ENCODE results near the gene PCDHGB2.
"Not testable (repeated sequence)": the region's sequence is repeated elsewhere in the genome, so short reads cannot be mapped to it uniquely, and the experiment has no call there.

The PCDHGB2 gene

DNA sequence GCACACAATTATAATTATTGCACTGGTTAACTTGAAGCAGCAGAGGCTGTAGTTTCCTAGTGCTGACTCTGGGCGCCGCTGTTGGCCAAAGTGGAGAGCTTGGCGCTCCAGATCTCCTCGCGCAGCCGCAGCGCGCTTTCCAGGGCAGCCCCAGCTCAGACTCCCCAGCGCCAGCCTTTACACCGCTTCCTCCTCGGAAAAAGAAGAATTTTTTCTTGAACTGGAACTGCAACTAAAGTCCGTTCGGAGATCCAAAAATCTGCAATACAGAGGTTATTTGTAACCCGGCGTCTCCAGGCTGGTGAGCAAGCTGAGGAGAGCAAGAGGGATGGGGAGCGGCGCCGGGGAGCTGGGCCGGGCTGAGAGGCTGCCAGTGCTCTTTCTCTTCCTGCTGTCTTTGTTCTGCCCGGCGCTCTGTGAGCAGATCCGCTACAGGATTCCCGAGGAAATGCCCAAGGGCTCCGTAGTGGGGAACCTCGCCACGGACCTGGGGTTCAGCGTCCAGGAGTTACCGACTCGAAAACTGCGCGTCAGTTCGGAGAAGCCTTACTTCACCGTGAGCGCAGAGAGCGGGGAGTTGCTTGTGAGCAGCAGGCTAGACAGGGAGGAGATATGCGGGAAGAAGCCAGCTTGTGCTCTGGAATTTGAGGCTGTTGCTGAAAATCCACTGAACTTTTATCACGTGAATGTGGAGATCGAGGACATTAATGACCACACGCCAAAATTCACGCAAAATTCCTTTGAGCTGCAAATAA lies 27.9 kb downstream of the PCDHGB2 start, which contains the start of gene PCDHGB4:
TSS of gene PCDHGB4 (plus strand) at position 142 of the 755 bp plus-strand sequence. CDS start at position 329, 187 bp downstream.
- not testable (repeated sequence) for DNase-seq

DNA sequence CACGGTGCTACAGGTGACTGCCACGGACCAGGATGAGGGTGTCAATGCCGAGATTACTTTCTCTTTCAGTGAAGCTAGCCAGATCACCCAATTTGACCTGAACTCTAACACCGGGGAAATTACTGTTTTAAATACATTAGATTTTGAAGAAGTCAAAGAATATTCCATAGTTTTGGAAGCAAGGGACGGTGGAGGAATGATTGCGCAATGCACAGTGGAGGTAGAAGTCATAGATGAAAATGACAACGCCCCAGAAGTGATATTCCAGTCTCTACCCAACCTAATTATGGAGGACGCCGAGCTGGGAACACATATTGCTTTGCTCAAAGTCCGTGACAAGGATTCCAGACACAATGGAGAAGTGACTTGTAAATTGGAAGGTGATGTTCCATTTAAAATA lies 28.9 kb downstream of the PCDHGB2 start:
- no peak for DNase-seq

DNA sequence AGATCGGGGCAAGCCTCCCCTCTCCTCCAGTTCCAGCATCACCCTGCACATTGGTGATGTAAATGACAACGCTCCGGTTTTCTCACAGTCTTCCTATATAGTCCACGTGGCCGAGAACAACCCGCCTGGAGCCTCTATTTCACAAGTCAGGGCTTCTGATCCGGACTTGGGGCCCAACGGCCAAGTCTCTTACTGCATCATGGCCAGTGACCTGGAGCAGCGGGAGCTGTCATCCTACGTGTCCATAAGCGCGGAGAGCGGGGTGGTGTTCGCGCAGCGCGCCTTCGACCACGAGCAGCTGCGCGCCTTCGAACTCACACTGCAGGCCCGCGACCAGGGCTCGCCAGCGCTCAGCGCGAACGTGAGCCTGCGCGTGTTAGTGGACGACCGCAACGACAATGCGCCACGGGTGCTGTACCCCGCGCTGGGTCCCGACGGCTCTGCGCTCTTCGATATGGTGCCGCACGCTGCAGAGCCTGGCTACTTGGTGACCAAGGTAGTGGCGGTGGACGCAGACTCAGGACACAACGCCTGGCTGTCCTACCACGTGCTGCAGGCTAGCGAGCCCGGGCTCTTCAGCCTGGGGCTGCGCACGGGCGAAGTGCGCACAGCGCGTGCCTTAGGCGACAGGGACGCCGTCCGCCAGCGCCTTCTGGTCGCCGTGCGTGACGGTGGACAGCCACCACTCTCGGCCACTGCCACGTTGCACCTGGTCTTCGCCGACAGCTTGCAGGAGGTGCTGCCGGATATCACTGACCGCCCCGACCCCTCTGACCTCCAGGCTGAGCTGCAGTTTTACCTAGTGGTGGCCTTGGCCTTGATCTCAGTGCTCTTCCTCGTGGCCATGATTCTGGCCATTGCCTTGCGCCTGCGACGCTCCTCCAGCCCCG lies 29.6 kb downstream of the PCDHGB2 start:
- no peak for DNase-seq

GRCh38 chr5:141392429-141393198 lies 32.8 kb downstream of the PCDHGB2 start, which contains the start of gene PCDHGA8:
TSS of gene PCDHGA8 (plus strand) at chr5:141392633. CDS start at chr5:141392814, 181 bp downstream.
- no peak for DNase-seq

- no peak for DNase-seq
These were observed 33.5 kb downstream of the PCDHGB2 start for GRCh38 chr5:141393267-141393666.

DNA sequence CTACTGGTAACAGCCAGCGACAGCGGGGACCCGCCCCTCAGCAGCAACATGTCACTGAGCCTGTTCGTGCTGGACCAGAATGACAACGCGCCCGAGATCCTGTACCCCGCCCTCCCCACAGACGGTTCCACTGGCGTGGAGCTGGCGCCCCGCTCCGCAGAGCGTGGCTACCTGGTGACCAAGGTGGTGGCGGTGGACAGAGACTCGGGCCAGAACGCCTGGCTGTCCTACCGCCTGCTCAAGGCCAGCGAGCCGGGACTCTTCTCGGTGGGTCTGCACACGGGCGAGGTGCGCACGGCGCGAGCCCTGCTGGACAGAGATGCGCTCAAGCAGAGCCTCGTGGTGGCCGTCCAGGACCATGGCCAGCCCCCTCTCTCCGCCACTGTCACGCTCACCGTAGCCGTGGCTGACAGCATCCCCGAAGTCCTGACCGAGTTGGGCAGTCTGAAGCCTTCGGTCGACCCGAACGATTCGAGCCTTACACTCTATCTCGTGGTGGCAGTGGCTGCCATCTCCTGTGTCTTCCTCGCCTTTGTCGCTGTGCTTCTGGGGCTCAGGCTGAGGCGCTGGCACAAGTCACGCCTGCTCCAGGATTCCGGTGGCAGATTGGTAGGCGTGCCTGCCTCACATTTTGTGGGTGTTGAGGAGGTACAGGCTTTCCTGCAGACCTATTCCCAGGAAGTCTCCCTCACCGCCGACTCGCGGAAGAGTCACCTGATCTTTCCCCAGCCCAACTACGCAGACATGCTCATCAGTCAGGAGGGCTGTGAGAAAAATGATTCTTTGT lies 34.8 kb downstream of the PCDHGB2 start:
- DNase-seq = not testable (repeated sequence)

GRCh38 chr5:141397756-141398551 lies 38.2 kb downstream of the PCDHGB2 start, which contains the start of gene PCDHGB5:
TSS of gene PCDHGB5 (plus strand) at chr5:141397947. CDS start at chr5:141398128, 181 bp downstream.
- DNase-seq = peak in 1 of 3 experiments; percentile 50

- DNase-seq = no peak
These were observed 38.8 kb downstream of the PCDHGB2 start for GRCh38 chr5:141398608-141399007.

- DNase-seq = no peak
These were observed 39.9 kb downstream of the PCDHGB2 start for GRCh38 chr5:141399555-141400258.

DNA sequence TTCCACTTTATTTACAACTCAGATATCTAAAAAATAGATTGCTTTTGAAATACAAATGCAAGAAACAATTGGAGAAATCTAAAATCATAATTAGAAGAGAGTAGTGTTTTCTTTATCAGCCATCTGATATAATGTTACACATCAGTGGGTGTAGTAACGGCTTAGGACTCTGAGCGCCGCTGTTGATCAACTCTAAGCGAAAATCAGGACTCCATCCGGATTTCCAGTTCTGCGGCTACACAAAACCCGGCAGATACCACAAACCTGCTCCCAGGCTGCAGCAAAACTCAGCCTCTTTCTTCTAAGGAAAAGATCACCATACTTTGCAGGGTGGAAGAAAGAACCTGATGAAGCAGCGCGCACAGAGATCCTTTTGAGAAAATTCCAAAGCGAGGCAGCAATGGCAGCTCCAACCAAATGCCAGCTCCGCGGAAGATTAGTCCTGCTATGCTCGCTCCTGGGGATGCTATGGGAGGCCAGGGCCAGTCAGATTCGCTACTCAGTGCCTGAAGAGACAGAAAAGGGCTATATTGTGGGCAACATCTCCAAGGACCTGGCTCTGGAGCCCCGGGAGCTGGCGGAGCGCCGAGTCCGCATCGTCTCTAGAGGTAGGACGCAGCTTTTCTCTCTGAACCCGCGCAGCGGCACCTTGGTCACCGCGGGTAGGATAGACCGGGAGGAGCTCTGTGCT lies 42.9 kb downstream of the PCDHGB2 start, which contains the start of gene PCDHGA9:
TSS of gene PCDHGA9 (plus strand) at position 226 of the 691 bp plus-strand sequence. CDS start at position 401, 175 bp downstream.
- peak in 1 of 3 experiments; percentile 1 for DNase-seq

- no peak for DNase-seq
These were observed 43.6 kb downstream of the PCDHGB2 start for GRCh38 chr5:141403387-141403786.

DNA sequence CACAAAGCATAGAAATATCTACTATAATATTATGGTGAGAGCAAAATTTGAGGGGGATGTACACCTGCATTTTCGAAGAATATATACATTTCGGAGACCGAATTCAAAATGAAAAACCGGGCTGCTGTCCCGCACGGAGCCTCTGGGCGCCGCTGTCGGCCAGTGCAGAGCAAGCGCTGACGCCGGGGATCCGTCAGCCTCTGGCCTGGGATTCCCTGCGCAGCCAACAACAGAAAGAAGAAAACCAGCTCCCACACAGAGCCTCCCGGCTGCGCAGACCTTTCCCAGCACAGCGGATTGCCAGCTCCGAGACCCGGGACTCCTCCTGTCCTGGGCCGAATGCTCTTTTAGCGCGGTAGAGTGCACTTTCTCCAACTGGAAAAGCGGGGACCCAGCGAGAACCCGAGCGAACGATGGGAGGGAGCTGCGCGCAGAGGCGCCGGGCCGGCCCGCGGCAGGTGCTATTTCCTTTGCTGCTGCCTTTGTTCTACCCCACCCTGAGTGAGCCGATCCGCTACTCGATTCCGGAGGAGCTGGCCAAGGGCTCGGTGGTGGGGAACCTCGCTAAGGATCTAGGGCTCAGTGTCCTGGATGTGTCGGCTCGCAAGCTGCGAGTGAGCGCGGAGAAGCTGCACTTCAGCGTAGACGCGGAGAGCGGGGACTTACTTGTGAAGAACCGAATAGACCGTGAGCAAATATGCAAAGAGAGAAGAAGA lies 48.2 kb downstream of the PCDHGB2 start, which contains the start of gene PCDHGB6:
TSS of gene PCDHGB6 (plus strand) at position 232 of the 716 bp plus-strand sequence. CDS start at position 414, 182 bp downstream.
- not testable (repeated sequence) for DNase-seq

- DNase-seq = no peak
These were observed 50.0 kb downstream of the PCDHGB2 start for GRCh38 chr5:141409598-141410306.

GRCh38 chr5:141411575-141411974 lies 51.8 kb downstream of the PCDHGB2 start:
- no peak for DNase-seq

Data from NCI-H1417 (cell line).